ENCODE data around the gene HELZ.

HELZ gene

GRCh38 chr17:67281743-67282142 lies 36.7 kb upstream of the HELZ start:
- Histone ChIP-seq H3K4me1 (ENCODE audit: control insufficient read depth in 1 of 2, insufficient read depth in 2 of 2, low read length in 2 of 2) (no peaks in the 10 kb centered on the region), H3K79me1 (ENCODE audit: low read length) (no peaks in the 10 kb centered on the region), H2AK5ac (ENCODE audit: low read length) (no peak overlapping the region), H3K36me3 (ENCODE audit: control insufficient read depth in 1 of 2, insufficient read depth in 2 of 2, low read length in 2 of 2) (no peaks in the 10 kb centered on the region), H3K27ac (ENCODE audit: low read depth, low read length) (no peak overlapping the region), H3K14ac (ENCODE audit: low read length) (no peak overlapping the region), H3K4ac (ENCODE audit: low read depth, low read length) (no peak overlapping the region), H3K9me3 (ENCODE audit: insufficient read depth, low read depth, low read length) (no peaks in the 10 kb centered on the region), H3K79me2 (ENCODE audit: control insufficient read depth, insufficient read depth, low read length, poor library complexity) (no peaks in the 10 kb centered on the region), H4K12ac (ENCODE audit: low read depth, low read length) (no peak overlapping the region), H2AFZ (ENCODE audit: insufficient read depth, low read length, poor library complexity) (no peak overlapping the region), H4K8ac (ENCODE audit: low read depth, low read length) (no peak overlapping the region), H3K18ac (ENCODE audit: low read length) (no peak overlapping the region), H4K91ac (ENCODE audit: low read depth, low read length) (no peak overlapping the region), H2BK12ac (ENCODE audit: low read length) (no peak overlapping the region), H3K4me3 (ENCODE audit: low read depth, low read length) (no peak overlapping the region), H2BK120ac (ENCODE audit: insufficient read depth, low read length, poor library complexity) (no peak overlapping the region), H2BK5ac (ENCODE audit: low read depth, low read length, poor library complexity) (no peak overlapping the region), H3K23ac (ENCODE audit: low read length) (no peak overlapping the region), H3K4me2 (ENCODE audit: low read length) (no peak overlapping the region), H3K27me3 (ENCODE audit: insufficient read depth, low read length) (no peaks in the 10 kb centered on the region), H3K9ac (ENCODE audit: low read length) (no peak overlapping the region)
- WGBS (ENCODE audit: extremely low coverage, insufficient coverage, insufficient read length) = no CpG with 5 or more reads among the region's 8 CpGs
- peak; percentile 82 to 89 for DNase-seq

- Histone ChIP-seq H3K9ac (ENCODE audit: low read length) (no peak overlapping the region), H3K79me2 (ENCODE audit: control insufficient read depth, insufficient read depth, low read length, poor library complexity) (no peaks in the 10 kb centered on the region), H3K23ac (ENCODE audit: low read length) (no peak overlapping the region), H2AFZ (ENCODE audit: insufficient read depth, low read length, poor library complexity) (no peak overlapping the region), H3K18ac (ENCODE audit: low read length) (no peak overlapping the region), H3K4me3 (ENCODE audit: low read depth, low read length) (no peak overlapping the region), H2AK5ac (ENCODE audit: low read length) (no peak overlapping the region), H3K27ac (ENCODE audit: low read depth, low read length) (no peak overlapping the region), H3K14ac (ENCODE audit: low read length) (no peak overlapping the region), H3K4ac (ENCODE audit: low read depth, low read length) (no peak overlapping the region), H2BK12ac (ENCODE audit: low read length) (no peak overlapping the region), H3K27me3 (ENCODE audit: insufficient read depth, low read length) (no peaks in the 10 kb centered on the region), H3K79me1 (ENCODE audit: low read length) (no peaks in the 10 kb centered on the region), H4K91ac (ENCODE audit: low read depth, low read length) (no peak overlapping the region), H3K4me1 (ENCODE audit: control insufficient read depth in 1 of 2, insufficient read depth in 2 of 2, low read length in 2 of 2) (no peaks in the 10 kb centered on the region), H2BK5ac (ENCODE audit: low read depth, low read length, poor library complexity) (no peak overlapping the region), H3K36me3 (ENCODE audit: control insufficient read depth in 1 of 2, insufficient read depth in 2 of 2, low read length in 2 of 2) (no peaks in the 10 kb centered on the region), H3K9me3 (ENCODE audit: insufficient read depth, low read depth, low read length) (no peaks in the 10 kb centered on the region), H4K8ac (ENCODE audit: low read depth, low read length) (no peak overlapping the region), H2BK120ac (ENCODE audit: insufficient read depth, low read length, poor library complexity) (no peak overlapping the region), H3K4me2 (ENCODE audit: low read length) (no peak overlapping the region), H4K12ac (ENCODE audit: low read depth, low read length) (no peak overlapping the region)
- DNase-seq = peak in 1 of 2 donors; percentile 30
- WGBS (ENCODE audit: extremely low coverage, insufficient coverage, insufficient read length) = no CpG with 5 or more reads among the region's 3 CpGs
Measured at GRCh38 chr17:67281053-67281452, 36.1 kb upstream of the HELZ start.

GRCh38 chr17:67280279-67280678 lies 35.3 kb upstream of the HELZ start:
- Histone ChIP-seq H4K12ac (ENCODE audit: low read depth, low read length) (no peak overlapping the region), H3K9ac (ENCODE audit: low read length) (peak overlapping the region; percentile 46), H3K79me2 (ENCODE audit: control insufficient read depth, insufficient read depth, low read length, poor library complexity) (no peaks in the 10 kb centered on the region), H3K27me3 (ENCODE audit: insufficient read depth, low read length) (no peaks in the 10 kb centered on the region), H3K27ac (ENCODE audit: low read depth, low read length) (no peak overlapping the region), H2BK120ac (ENCODE audit: insufficient read depth, low read length, poor library complexity) (no peak overlapping the region), H2AFZ (ENCODE audit: insufficient read depth, low read length, poor library complexity) (no peak overlapping the region), H3K23ac (ENCODE audit: low read length) (no peak overlapping the region), H4K8ac (ENCODE audit: low read depth, low read length) (no peak overlapping the region), H3K9me3 (ENCODE audit: insufficient read depth, low read depth, low read length) (no peaks in the 10 kb centered on the region), H3K4me1 (ENCODE audit: control insufficient read depth in 1 of 2, insufficient read depth in 2 of 2, low read length in 2 of 2) (no peaks in the 10 kb centered on the region), H2BK12ac (ENCODE audit: low read length) (no peak overlapping the region), H3K18ac (ENCODE audit: low read length) (no peak overlapping the region), H3K4ac (ENCODE audit: low read depth, low read length) (no peak overlapping the region), H3K79me1 (ENCODE audit: low read length) (no peaks in the 10 kb centered on the region), H4K91ac (ENCODE audit: low read depth, low read length) (no peak overlapping the region), H2AK5ac (ENCODE audit: low read length) (no peak overlapping the region), H3K4me2 (ENCODE audit: low read length) (no peak overlapping the region), H3K14ac (ENCODE audit: low read length) (no peak overlapping the region), H3K4me3 (ENCODE audit: low read depth, low read length) (no peak overlapping the region), H2BK5ac (ENCODE audit: low read depth, low read length, poor library complexity) (no peak overlapping the region), H3K36me3 (ENCODE audit: control insufficient read depth in 1 of 2, insufficient read depth in 2 of 2, low read length in 2 of 2) (no peaks in the 10 kb centered on the region)
- WGBS (ENCODE audit: extremely low coverage, insufficient coverage, insufficient read length) = no CpG with 5 or more reads among the region's 6 CpGs
- DNase-seq = peak; percentile 33 to 65

GRCh38 chr17:67279115-67279514 lies 34.1 kb upstream of the HELZ start:
- no CpG with 5 or more reads among the region's 7 CpGs for WGBS (ENCODE audit: extremely low coverage, insufficient coverage, insufficient read length)
- Histone ChIP-seq H3K4me3 (ENCODE audit: low read depth, low read length) (no peak overlapping the region), H3K4ac (ENCODE audit: low read depth, low read length) (no peak overlapping the region), H3K18ac (ENCODE audit: low read length) (no peak overlapping the region), H3K9me3 (ENCODE audit: insufficient read depth, low read depth, low read length) (no peaks in the 10 kb centered on the region), H3K4me2 (ENCODE audit: low read length) (no peak overlapping the region), H4K12ac (ENCODE audit: low read depth, low read length) (no peak overlapping the region), H3K79me1 (ENCODE audit: low read length) (no peaks in the 10 kb centered on the region), H3K27ac (ENCODE audit: low read depth, low read length) (no peak overlapping the region), H3K23ac (ENCODE audit: low read length) (no peak overlapping the region), H3K14ac (ENCODE audit: low read length) (no peak overlapping the region), H3K36me3 (ENCODE audit: control insufficient read depth in 1 of 2, insufficient read depth in 2 of 2, low read length in 2 of 2) (no peaks in the 10 kb centered on the region), H2BK5ac (ENCODE audit: low read depth, low read length, poor library complexity) (no peak overlapping the region), H4K91ac (ENCODE audit: low read depth, low read length) (no peak overlapping the region), H4K8ac (ENCODE audit: low read depth, low read length) (no peak overlapping the region), H3K79me2 (ENCODE audit: control insufficient read depth, insufficient read depth, low read length, poor library complexity) (no peaks in the 10 kb centered on the region), H2BK120ac (ENCODE audit: insufficient read depth, low read length, poor library complexity) (no peak overlapping the region), H3K4me1 (ENCODE audit: control insufficient read depth in 1 of 2, insufficient read depth in 2 of 2, low read length in 2 of 2) (no peaks in the 10 kb centered on the region), H2AK5ac (ENCODE audit: low read length) (no peak overlapping the region), H2BK12ac (ENCODE audit: low read length) (no peak overlapping the region), H2AFZ (ENCODE audit: insufficient read depth, low read length, poor library complexity) (no peak overlapping the region), H3K27me3 (ENCODE audit: insufficient read depth, low read length) (no peaks in the 10 kb centered on the region), H3K9ac (ENCODE audit: low read length) (no peak overlapping the region)
- DNase-seq = no peak
